Neuronal stem cell (in vitro differentiated cells): ENCODE results near the gene VAPB.

Experiments used
- DNase-seq: peaks from one replicate; pipeline ENCODE4 v3.0.0-alpha.2; 2013; ENCODE audit warnings: low spot score
- H2AFZ ChIP-seq: one replicate; pipeline ENCODE4 v1.6.1; 2013; ENCODE audit warnings: mild to moderate bottlenecking, low read length, inconsistent platforms
- H2AK5ac ChIP-seq: 2 replicates; pipeline ENCODE4 v1.6.1; 2013; ENCODE audit warnings: low read depth, mild to moderate bottlenecking, inconsistent platforms, low read length, moderate library complexity, mixed read lengths
- H2BK120ac ChIP-seq: 2 replicates; pipeline ENCODE4 v1.6.1; 2013; ENCODE audit warnings: low read depth, mild to moderate bottlenecking, inconsistent platforms, low read length, moderate library complexity, mixed read lengths
- H2BK12ac ChIP-seq: one replicate; pipeline ENCODE4 v1.6.1; 2013; ENCODE audit warnings: low read length, inconsistent platforms
- H2BK15ac ChIP-seq: 2 replicates; pipeline ENCODE4 v1.6.1; 2013; ENCODE audit warnings: mild to moderate bottlenecking, low read length, inconsistent platforms, mixed read lengths
- H2BK5ac ChIP-seq: one replicate; pipeline ENCODE4 v1.6.1; 2013; ENCODE audit warnings: inconsistent platforms, mild to moderate bottlenecking, low read length, moderate library complexity
- H3K14ac ChIP-seq: one replicate; pipeline ENCODE4 v1.6.1; 2013; ENCODE audit warnings: low read length, inconsistent platforms
- H3K18ac ChIP-seq: 2 replicates; pipeline ENCODE4 v1.6.1; 2013; ENCODE audit warnings: low read length, inconsistent platforms
- H3K23ac ChIP-seq: 2 replicates; pipeline ENCODE4 v1.6.1; 2013; ENCODE audit warnings: low read depth, mild to moderate bottlenecking, mixed read lengths, low read length, inconsistent platforms; ENCODE audit not compliant: poor library complexity
- H3K27ac ChIP-seq: replicated peaks from 3 replicates; pipeline ENCODE4 v1.5.1; 2013; ENCODE audit warnings: low read length, inconsistent platforms
- H3K27me3 ChIP-seq, 3 experiments: 2 replicates each; pipeline ENCODE4 v1.6.1; 2013; ENCODE audit warnings: low read length in 3 of 3, mild to moderate bottlenecking in 2 of 3, inconsistent platforms in 1 of 3, low read depth in 1 of 3, mixed read lengths in 1 of 3, moderate library complexity in 1 of 3; ENCODE audit not compliant: control insufficient read depth in 3 of 3, insufficient read depth in 3 of 3
- H3K36me3 ChIP-seq, 2 donors: replicated peaks in 1 of 2; 2 replicates each; pipeline ENCODE4 v1.6.1; 2013; ENCODE audit warnings: low read length in 2 of 2; ENCODE audit not compliant: control insufficient read depth in 2 of 2, insufficient read depth in 2 of 2
- H3K4ac ChIP-seq: 2 replicates; pipeline ENCODE4 v1.6.1; 2013; ENCODE audit warnings: inconsistent platforms, mild to moderate bottlenecking, low read length, moderate library complexity
- H3K4me1 ChIP-seq, 2 donors: 1 replicate in 1 of 2; 2 replicates in 1 of 2; pipeline ENCODE4 v1.6.1; 2013; ENCODE audit warnings: low read length in 2 of 2, low read depth in 1 of 2; ENCODE audit not compliant: control insufficient read depth in 2 of 2, insufficient read depth in 1 of 2
- H3K4me2 ChIP-seq: one replicate; pipeline ENCODE4 v1.6.1; 2013; ENCODE audit warnings: mild to moderate bottlenecking, low read length, inconsistent platforms; ENCODE audit not compliant: insufficient read depth, poor library complexity, severe bottlenecking
- H3K4me3 ChIP-seq, 2 donors: 2 replicates each; pipeline ENCODE4 v1.5.1; 2013; ENCODE audit warnings: low read length in 2 of 2, mild to moderate bottlenecking in 2 of 2, inconsistent platforms in 1 of 2, moderate library complexity in 1 of 2
- H3K79me1 ChIP-seq: one replicate; pipeline ENCODE4 v1.6.1; 2013; ENCODE audit warnings: low read depth, mild to moderate bottlenecking, inconsistent platforms, low read length, moderate library complexity
- H3K9ac ChIP-seq: one replicate; pipeline ENCODE4 v1.6.1; 2013; ENCODE audit warnings: mild to moderate bottlenecking, low read depth, low read length, inconsistent platforms; ENCODE audit not compliant: poor library complexity
- H3K9me3 ChIP-seq, 2 donors: replicated peaks in 1 of 2; 2 replicates each; pipeline versions ENCODE3 to v1.6.1; 2013; ENCODE audit warnings: low read length in 2 of 2, mild to moderate bottlenecking in 2 of 2, inconsistent platforms in 1 of 2, low read depth in 1 of 2, mixed read lengths in 1 of 2, moderate library complexity in 1 of 2; ENCODE audit not compliant: control insufficient read depth in 2 of 2, insufficient read depth in 1 of 2
- H4K8ac ChIP-seq: one replicate; pipeline ENCODE4 v1.6.1; 2013; ENCODE audit warnings: low read depth, mild to moderate bottlenecking, inconsistent platforms, low read length, moderate library complexity
- H4K91ac ChIP-seq: one replicate; pipeline ENCODE4 v1.6.1; 2013; ENCODE audit warnings: low read length, low read depth, mild to moderate bottlenecking, inconsistent platforms; ENCODE audit not compliant: poor library complexity
- WGBS, 2 donors: extraction: QIAGEN DNeasy Blood & Tissue Kit; methylation state at CpG; one replicate each; pipeline ENCODE4 v1.1.7; 2013; ENCODE audit warnings: missing lambda C conversion rate in 2 of 2, mixed read lengths in 1 of 2; ENCODE audit not compliant: insufficient read length in 2 of 2, insufficient replicate concordance in 1 of 2; ENCODE audit errors: extremely low coverage in 2 of 2; 5-methylcytosine and 5-hydroxymethylcytosine counted together

VAPB gene

GRCh38 chr20:58428364-58428763 is 39.3 kb downstream of the VAPB start:
- no peak for DNase-seq
- peaks cover 1 to 21% of the 10 kb centered on the region in 2 donors for H3K9me3 ChIP-seq
- H2BK12ac ChIP-seq, result no peak overlapping the region
- no peak overlapping the region for H4K91ac ChIP-seq
- no peak overlapping the region for H3K27ac ChIP-seq
- H3K4ac ChIP-seq, result no peak overlapping the region
- H3K27me3 ChIP-seq, result no peaks in the 10 kb centered on the region
- peaks cover 0 to 7% of the 10 kb centered on the region in 2 donors for H3K4me1 ChIP-seq
- H3K23ac ChIP-seq, result no peak overlapping the region
- no peak overlapping the region for H3K4me3 ChIP-seq
- H4K8ac ChIP-seq, result no peak overlapping the region
- no peak overlapping the region for H3K9ac ChIP-seq
- peaks cover 2 to 67% of the 10 kb centered on the region in 2 donors for H3K36me3 ChIP-seq
- WGBS, 2 donors, result no CpG with 5 or more reads among the region's 2 CpGs
- no peak overlapping the region for H2AK5ac ChIP-seq
- no peak overlapping the region for H3K4me2 ChIP-seq
- H3K14ac ChIP-seq, result no peak overlapping the region
- no peak overlapping the region for H2BK15ac ChIP-seq
- H2BK5ac ChIP-seq, result no peak overlapping the region
- no peak overlapping the region for H3K18ac ChIP-seq
- H2BK120ac ChIP-seq, result no peak overlapping the region
- H2AFZ ChIP-seq, result no peak overlapping the region
- H3K79me1 ChIP-seq, result peaks cover 5% of the 10 kb centered on the region

GRCh38 chr20:58429303-58429702 is 40.3 kb downstream of the VAPB start:
- H3K4ac ChIP-seq, result no peak overlapping the region
- no peak overlapping the region for H3K4me2 ChIP-seq
- H3K9ac ChIP-seq, result no peak overlapping the region
- H3K27ac ChIP-seq, result no peak overlapping the region
- no peak overlapping the region for H2BK5ac ChIP-seq
- peaks cover 2 to 61% of the 10 kb centered on the region in 2 donors for H3K36me3 ChIP-seq
- no peak overlapping the region for H3K4me3 ChIP-seq
- no CpG with 5 or more reads among the region's 7 CpGs for WGBS, 2 donors
- H3K27me3 ChIP-seq, result no peaks in the 10 kb centered on the region
- no peak overlapping the region for H3K14ac ChIP-seq
- no peak overlapping the region for H3K23ac ChIP-seq
- H3K4me1 ChIP-seq, result peaks cover 0 to 2% of the 10 kb centered on the region in 2 donors
- no peak overlapping the region for H3K18ac ChIP-seq
- no peak for DNase-seq
- no peak overlapping the region for H4K8ac ChIP-seq
- H3K9me3 ChIP-seq, result peaks cover 1 to 21% of the 10 kb centered on the region in 2 donors
- H2BK120ac ChIP-seq, result no peak overlapping the region
- no peak overlapping the region for H2AFZ ChIP-seq
- no peak overlapping the region for H2BK12ac ChIP-seq
- H3K79me1 ChIP-seq, result peaks cover 5% of the 10 kb centered on the region
- H4K91ac ChIP-seq, result no peak overlapping the region
- no peak overlapping the region for H2BK15ac ChIP-seq
- H2AK5ac ChIP-seq, result no peak overlapping the region

GRCh38 chr20:58431134-58431533 is 42.1 kb downstream of the VAPB start:
- DNase-seq, result no peak
- H2BK5ac ChIP-seq, result no peak overlapping the region
- peaks cover 2 to 62% of the 10 kb centered on the region in 2 donors for H3K36me3 ChIP-seq
- no peak overlapping the region for H3K14ac ChIP-seq
- H2BK120ac ChIP-seq, result no peak overlapping the region
- WGBS, 2 donors, result no CpG with 5 or more reads among the region's 2 CpGs
- H3K79me1 ChIP-seq, result peaks cover 7% of the 10 kb centered on the region
- H2AK5ac ChIP-seq, result no peak overlapping the region
- H3K4me2 ChIP-seq, result no peak overlapping the region
- no peak overlapping the region for H3K23ac ChIP-seq
- no peak overlapping the region for H4K8ac ChIP-seq
- no peak overlapping the region for H2AFZ ChIP-seq
- H3K9ac ChIP-seq, result no peak overlapping the region
- no peak overlapping the region for H2BK12ac ChIP-seq
- no peak overlapping the region for H3K27ac ChIP-seq
- no peak overlapping the region for H3K4ac ChIP-seq
- H4K91ac ChIP-seq, result no peak overlapping the region
- H3K4me3 ChIP-seq, result no peak overlapping the region
- no peak overlapping the region for H3K18ac ChIP-seq
- no peaks in the 10 kb centered on the region for H3K27me3 ChIP-seq
- peaks cover 1 to 21% of the 10 kb centered on the region in 2 donors for H3K9me3 ChIP-seq
- H3K4me1 ChIP-seq, result no peaks in the 10 kb centered on the region
- H2BK15ac ChIP-seq, result no peak overlapping the region

DNA sequence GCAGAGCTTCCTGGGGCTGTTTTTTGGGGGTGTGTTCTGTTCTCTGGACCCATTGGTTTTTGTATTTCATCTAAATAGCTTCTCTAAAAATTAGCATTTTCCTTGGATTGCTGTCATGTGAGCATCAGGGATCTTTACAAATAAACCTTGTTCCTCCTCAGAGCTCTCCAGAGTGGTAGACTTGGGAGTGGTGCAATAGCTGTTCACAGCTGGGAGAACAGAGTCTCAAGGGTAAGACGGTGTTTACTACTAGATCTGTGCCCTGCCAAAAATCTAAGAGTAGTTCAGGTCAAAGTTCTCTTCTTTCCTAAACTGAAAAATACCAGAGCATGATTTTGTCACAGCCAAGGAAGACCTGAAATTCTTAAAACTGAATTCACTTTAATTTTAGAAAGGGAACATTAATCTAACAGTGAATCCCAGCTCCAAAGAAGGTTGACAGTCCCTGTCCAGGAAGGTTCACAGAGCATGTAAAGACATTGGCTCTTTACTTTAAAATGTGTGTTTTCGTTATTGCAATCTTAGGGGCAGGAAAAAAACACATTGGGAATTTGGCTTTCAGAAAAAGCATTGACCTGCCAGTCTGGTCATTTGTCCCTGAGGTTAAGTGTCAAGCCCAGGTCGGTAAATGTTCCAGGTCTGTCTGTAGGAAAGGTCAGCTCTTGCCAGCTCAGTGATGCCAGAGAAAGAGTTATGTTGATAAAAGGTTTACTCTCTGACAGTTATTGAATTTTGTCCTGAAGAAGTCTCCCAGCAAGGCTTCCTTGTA is 43.3 kb downstream of the VAPB start:
- no peak overlapping the region for H4K91ac ChIP-seq
- no CpG with 5 or more reads among the region's 3 CpGs for WGBS, 2 donors
- H2AK5ac ChIP-seq, result no peak overlapping the region
- no peaks in the 10 kb centered on the region for H3K27me3 ChIP-seq
- no peaks in the 10 kb centered on the region for H3K4me1 ChIP-seq
- no peak overlapping the region for H3K18ac ChIP-seq
- H3K14ac ChIP-seq, result no peak overlapping the region
- H3K36me3 ChIP-seq, result peaks cover 0 to 64% of the 10 kb centered on the region in 2 donors
- H2BK5ac ChIP-seq, result no peak overlapping the region
- no peak overlapping the region for H3K4me2 ChIP-seq
- H3K9me3 ChIP-seq, result peaks cover 1 to 10% of the 10 kb centered on the region in 2 donors
- H2BK12ac ChIP-seq, result no peak overlapping the region
- peaks cover 7% of the 10 kb centered on the region for H3K79me1 ChIP-seq
- no peak overlapping the region for H3K4me3 ChIP-seq
- no peak overlapping the region for H3K9ac ChIP-seq
- no peak overlapping the region for H3K4ac ChIP-seq
- DNase-seq, result no peak
- H2BK120ac ChIP-seq, result no peak overlapping the region
- no peak overlapping the region for H3K23ac ChIP-seq
- no peak overlapping the region for H2BK15ac ChIP-seq
- H3K27ac ChIP-seq, result no peak overlapping the region
- H2AFZ ChIP-seq, result no peak overlapping the region
- no peak overlapping the region for H4K8ac ChIP-seq
